NCI-H1930 (cell line): ENCODE data around the gene THAP6.
"Not testable (repeated sequence)": the region's sequence is repeated elsewhere in the genome, so short reads cannot be mapped to it uniquely, and the experiment has no call there.

Source experiments
- DNase-seq, 2 experiments: peaks; one replicate each; lab custom pipeline; 2025; lab: John Stamatoyannopoulos, UW

Gene THAP6, protein sequence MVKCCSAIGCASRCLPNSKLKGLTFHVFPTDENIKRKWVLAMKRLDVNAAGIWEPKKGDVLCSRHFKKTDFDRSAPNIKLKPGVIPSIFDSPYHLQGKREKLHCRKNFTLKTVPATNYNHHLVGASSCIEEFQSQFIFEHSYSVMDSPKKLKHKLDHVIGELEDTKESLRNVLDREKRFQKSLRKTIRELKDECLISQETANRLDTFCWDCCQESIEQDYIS

GRCh38 chr4:75514131-75514948 lies at the start of gene THAP6, which contains the start of gene RCHY1:
THAP6 (plus strand) TSS chr4:75514473; CDS start chr4:75515453, 980 bp downstream.
RCHY1 (minus strand) TSS chr4:75514403; CDS start chr4:75514286, 117 bp downstream.
- DNase-seq, result peak; percentile 91 to 94

DNA sequence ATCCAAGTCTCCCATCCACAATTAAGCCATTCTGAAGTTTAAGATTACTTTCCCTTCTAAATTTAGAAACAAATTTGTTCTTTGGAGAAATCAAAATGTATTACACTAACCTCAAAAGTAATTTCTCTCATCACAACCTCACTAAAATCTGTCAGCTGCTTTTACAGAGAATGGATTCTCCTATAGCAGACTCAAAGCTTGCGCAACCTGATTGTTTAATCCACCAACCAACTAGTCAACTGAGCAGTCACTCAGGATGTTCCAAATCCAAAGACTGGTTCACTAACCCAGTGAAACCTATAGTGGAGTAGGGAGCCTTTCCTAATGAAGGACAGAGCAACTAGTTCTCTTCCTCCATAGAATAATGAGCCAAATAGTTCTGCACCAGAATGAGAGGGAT lies 44.4 kb upstream of the THAP6 start:
- DNase-seq, result no peak

DNA sequence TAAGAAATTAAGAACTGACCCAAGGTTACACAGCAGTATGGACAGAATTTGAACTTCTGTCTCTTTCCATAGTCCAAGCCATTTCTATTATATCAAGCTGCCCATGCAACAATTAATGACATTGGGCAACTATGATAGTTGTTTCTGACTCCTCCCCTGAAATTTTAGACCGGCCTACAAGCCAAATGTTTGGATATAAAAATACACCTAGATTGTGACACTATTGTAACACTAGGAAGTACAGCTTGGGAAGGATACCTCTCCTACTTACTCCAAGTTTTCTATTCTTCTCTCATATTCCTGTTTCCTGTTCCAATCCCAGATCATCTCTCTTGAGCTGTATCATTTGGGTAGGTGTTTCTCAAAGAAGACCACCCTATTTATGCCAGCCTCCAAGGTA lies 43.5 kb upstream of the THAP6 start:
- no peak for DNase-seq

DNA sequence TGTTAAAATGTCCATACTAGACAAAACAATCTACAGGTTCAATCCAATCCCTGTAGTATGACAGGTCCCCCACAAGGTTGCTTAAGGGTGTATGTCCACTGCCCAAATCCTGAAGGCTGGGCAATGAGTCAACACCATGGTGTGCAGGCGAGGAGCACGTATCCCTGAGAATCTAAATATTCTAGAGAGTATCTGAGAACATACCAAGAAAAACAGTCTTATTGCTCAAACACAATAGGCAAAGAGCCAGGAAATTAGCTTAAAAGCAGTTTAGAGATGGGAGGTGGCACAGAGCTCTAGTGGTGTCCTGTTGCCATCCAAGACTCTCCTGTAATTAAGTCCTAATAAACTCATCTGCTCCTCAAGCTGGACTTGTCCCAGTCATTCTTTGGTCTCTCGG lies 37.1 kb upstream of the THAP6 start:
- no peak for DNase-seq

DNA sequence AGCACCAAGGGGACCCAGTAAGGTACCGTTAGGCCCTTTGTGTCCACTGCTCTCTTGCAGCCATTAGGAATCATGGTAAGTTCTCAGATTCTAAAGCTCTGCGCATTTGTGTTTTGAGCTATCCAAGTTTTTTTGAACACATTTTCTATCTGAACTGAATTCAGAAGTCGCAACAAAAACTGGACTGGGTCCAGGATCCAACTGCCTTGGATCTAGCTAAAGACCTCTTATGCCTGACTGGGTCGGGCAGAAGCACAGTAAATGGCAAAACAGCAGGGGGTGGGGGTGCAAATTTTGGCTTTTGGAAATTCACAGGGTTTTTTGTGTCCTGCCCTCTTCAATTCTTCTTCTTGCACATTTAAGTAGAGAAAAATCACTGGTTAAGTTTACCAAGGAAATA lies 30.1 kb upstream of the THAP6 start:
- no peak for DNase-seq

DNA sequence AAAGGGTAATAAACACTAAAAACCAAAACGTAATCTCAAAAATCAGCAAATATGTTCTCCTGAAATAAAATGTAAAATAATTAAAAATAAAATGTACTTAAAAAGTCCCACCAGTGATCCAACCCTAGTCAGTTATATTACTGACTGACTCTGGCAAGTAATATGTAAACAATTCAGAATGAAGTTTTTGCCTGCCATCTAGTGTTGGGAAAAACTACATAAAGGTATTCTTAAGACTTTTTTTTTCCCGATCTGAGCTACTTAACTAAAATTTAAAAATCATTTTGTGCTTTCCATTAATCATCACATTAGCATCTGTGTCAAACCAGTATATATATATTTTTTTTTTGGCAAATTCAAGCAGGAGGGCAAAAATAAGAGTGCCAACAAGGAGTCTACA lies 24.1 kb upstream of the THAP6 start:
- no peak for DNase-seq

- DNase-seq, result no peak
Measured at GRCh38 chr4:75494563-75494962, 19.7 kb upstream of the THAP6 start.

GRCh38 chr4:75495476-75495875 lies 18.8 kb upstream of the THAP6 start:
- DNase-seq, result no peak

GRCh38 chr4:75496406-75496805 lies 17.9 kb upstream of the THAP6 start:
- DNase-seq, result no peak

- DNase-seq, result no peak
Measured at GRCh38 chr4:75497133-75497532, 17.1 kb upstream of the THAP6 start.

GRCh38 chr4:75498041-75498440 lies 16.2 kb upstream of the THAP6 start:
- DNase-seq, result no peak

- DNase-seq, result no peak
Measured at GRCh38 chr4:75499900-75500299, 14.4 kb upstream of the THAP6 start.

GRCh38 chr4:75502671-75503070 lies 11.6 kb upstream of the THAP6 start:
- no peak for DNase-seq

DNA sequence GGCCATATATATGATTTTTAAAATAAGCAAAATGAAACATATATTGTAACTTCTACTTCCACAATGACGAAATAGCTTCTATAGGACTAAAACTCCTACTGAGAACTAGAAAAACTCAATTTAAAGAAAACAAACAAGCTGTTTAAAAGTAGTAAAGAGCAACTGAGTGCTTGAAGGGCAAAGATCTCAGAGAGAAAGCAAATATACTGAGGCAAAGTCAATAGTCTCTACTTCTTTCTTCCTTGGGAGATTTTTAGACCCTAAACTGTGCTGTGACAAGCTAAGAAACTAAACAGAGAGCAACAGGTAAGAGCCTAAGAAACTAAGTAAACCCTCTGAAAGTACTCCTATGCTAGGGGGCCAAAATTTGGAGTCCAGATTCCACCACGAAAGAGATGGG lies 8.6 kb upstream of the THAP6 start:
- no peak for DNase-seq

- not testable (repeated sequence) for DNase-seq
Measured at GRCh38 chr4:75509592-75509991, 4.7 kb upstream of the THAP6 start.

DNA sequence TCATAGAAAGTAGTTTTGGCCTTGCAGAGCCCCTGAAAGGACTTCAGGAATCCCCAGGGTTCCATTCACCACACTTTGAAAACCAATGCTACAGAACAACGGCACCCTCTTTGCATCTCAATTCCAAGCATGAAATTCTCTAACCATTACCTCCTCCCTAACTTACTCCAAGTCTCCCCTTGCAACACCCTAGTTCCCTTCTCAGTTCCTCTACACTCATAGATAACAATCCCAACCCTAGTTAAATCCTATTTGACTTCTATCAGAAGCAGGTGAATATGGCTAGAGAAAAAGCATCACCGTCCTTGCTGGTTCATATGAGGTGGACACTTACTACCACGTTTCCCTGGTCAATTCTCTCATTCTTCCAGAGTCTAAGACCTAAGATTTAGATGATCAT lies 2.4 kb upstream of the THAP6 start:
- DNase-seq, result no peak

DNA sequence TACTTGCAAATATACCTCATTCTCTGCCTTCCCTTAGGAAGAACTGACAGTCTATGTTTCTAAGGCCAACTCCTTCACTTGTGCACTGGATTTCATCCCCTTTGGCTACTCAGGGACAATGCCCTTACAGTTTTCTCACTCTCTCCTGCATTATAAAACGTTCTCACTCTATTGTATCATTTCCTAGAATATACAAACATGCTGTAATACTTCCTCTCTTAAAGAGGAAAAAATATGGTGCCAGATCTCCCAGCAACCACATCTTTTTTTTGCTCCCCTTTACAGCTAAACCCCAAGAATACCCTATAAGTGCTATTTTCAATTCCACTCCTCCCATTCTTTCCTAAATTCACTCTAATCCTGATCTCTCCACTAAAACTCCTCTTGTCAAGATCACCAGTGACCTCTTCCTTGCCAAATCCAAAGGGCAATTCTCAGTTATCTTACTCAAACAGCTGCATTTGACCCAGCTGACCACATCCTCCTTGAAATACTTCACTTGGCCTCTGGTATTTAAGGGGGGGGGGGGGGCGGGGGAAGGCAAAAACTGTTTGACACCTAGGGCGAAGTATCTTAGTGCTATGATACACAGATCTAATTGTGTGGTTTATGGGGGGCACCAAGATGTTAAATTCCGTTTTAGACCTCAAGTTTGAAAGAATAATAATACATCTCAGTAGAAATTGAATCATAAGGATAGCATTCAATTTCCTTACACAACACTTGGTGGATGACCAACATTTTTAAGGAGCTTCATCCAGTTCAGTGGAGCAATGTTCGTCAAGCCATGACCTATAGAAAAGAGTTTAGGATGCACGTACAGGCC lies 1.7 kb upstream of the THAP6 start:
- DNase-seq, result no peak

- no peak for DNase-seq
Measured at GRCh38 chr4:75513526-75514130, 645 bp upstream of the THAP6 start.

- no peak for DNase-seq
Measured at GRCh38 chr4:75514949-75515612, 808 bp downstream of the THAP6 start.

DNA sequence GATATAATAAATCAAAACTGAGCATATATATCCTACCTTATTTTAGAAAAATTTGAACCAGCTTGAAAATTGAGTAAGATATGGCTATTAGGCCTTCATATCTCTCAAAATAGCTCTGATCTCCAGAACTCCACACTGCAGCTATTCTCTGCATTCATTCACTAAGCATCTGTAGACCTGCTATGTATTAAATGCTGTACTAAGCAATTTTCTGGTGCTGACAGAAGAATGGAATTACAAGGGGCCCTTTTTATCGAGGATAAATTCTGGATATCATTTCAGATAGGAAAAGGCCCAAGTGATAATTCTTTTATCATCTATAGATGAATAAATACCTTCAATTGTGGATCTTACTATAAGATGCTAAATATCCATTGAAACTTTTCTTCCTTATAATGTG lies 1.9 kb downstream of the THAP6 start:
- no peak for DNase-seq

- not testable (repeated sequence) for DNase-seq
Measured at GRCh38 chr4:75519452-75519851, 5.2 kb downstream of the THAP6 start.

GRCh38 chr4:75525086-75525485 lies 10.8 kb downstream of the THAP6 start:
- no peak for DNase-seq
